Subcutaneous adipose tissue (tissue), 4 donors: ENCODE data around the gene NLRP11. TPM values are rescaled to one million over a fixed set of nuclear protein-coding genes. Genes with fewer than 3 reads are reported as not detected.

Source experiments
- total RNA-seq, 4 donors: library from RNA; depleted of rRNA; stranded (reverse); fragments of >200 nt; gene quantifications; one replicate each; pipeline ENCODE4 v1.1.0, GENCODE V29; 2016
- TF ChIP-seq, protein P1 (sequence below): fragments of 450-650 bp; IDR thresholded peaks from one replicate; pipeline ENCODE4 v1.5.1; 2016; ENCODE audit warnings: low read depth, mild to moderate bottlenecking, control low read depth, antibody characterized with exemption, moderate library complexity

Gene NLRP11
- total RNA-seq: not detected

DNA sequence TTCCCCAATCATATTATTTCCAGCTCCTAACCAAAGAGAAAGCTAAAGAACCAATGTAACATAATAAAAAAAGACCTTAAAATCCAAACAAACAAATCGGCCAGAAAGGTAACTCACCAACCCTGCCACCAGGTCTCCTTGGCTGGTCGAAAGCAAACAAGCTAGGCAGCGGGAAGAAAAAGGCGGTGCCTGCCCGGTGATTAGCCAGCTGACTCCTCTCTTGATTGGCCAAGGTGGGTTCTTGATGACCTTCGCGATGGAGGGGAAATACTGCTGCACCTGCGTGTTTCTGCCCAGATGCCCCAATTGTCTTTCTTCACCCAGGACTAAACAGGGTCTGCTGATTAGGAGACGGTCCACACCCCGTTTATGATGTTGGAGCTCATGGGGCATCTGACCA lies at the start of gene NLRP11:
Gene NLRP11, minus strand, starts transcription at position 154 of the 400 bp plus-strand sequence. CDS start 13,825 bp downstream, outside the sequence.
- TF ChIP-seq, protein P1, sequence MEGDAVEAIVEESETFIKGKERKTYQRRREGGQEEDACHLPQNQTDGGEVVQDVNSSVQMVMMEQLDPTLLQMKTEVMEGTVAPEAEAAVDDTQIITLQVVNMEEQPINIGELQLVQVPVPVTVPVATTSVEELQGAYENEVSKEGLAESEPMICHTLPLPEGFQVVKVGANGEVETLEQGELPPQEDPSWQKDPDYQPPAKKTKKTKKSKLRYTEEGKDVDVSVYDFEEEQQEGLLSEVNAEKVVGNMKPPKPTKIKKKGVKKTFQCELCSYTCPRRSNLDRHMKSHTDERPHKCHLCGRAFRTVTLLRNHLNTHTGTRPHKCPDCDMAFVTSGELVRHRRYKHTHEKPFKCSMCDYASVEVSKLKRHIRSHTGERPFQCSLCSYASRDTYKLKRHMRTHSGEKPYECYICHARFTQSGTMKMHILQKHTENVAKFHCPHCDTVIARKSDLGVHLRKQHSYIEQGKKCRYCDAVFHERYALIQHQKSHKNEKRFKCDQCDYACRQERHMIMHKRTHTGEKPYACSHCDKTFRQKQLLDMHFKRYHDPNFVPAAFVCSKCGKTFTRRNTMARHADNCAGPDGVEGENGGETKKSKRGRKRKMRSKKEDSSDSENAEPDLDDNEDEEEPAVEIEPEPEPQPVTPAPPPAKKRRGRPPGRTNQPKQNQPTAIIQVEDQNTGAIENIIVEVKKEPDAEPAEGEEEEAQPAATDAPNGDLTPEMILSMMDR: no peak

DNA sequence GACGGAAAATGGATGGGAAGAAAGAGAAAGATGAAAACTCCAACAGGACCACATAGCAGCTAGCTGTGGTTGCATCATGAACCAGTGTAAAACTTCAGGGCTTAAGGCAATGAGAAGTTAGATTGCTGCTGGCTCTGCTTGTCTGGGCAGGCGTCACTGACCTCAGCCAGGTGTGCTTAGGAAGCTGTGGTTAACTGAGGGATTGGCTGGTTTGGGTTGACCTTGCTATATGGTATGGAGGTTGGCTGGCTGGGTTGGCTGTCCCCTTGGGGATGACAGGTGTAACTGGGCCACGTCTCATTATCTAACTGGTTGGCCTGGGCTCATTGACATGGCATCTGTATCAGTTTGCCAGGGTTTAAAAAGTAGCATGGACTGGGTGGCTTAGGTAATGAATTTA lies 45.4 kb upstream of the NLRP11 start:
- TF ChIP-seq, protein P1: no peak

DNA sequence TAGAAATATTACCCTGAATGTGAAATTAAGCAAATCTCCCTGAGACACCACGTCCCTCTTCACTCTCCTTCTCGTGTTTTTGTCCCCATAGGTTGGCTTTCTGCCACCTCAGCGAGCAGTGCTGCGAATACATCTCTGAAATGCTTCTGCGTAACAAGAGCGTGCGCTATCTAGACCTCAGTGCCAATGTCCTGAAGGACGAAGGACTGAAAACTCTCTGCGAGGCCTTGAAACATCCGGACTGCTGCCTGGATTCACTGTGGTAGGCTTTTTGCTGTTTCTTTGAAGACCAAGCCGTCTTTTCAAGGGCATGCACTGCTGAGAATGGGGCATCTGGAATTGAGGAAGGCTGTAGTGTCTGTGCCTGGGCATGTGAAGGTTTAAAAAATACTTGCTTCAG lies 38.9 kb upstream of the NLRP11 start:
- TF ChIP-seq, protein P1: no peak

DNA sequence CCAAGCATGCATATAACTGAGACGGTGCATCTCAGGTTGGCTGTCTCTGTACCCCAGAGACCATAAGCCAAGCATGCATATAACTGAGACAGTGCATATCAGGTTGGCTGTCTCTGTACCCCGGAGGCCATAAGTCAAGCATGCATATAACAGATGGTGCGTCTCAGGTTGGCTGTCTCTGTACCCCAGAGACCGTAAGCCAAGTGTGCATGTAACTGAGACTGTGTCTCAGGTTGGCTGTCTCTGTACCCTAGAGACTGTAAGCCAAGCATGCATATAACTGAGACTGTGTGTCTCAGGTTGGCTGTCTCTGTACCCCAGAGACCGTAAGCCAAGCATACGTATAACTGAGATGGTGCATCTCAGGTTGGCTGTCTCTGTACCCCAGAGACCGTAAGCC lies 35.3 kb upstream of the NLRP11 start:
- TF ChIP-seq, protein P1: no peak

DNA sequence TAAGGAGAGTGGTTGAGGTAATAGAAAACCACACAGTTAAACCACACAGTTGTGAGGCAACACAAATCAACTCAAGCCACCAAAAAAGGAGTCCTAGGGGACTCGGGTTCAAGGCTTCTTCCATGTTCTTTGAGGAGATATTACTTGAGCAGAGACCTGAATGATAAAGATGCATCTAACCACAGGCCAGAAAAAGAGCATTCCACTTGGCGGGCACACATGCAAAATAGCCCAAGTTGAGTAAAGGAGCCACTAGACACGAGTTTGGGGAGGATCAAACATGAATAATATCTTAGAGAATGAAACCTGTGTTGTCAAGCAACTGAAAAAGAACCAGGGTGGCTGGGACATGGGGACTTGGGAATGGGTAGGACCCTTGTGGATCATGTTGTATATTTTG lies 34.7 kb upstream of the NLRP11 start:
- TF ChIP-seq, protein P1: no peak

DNA sequence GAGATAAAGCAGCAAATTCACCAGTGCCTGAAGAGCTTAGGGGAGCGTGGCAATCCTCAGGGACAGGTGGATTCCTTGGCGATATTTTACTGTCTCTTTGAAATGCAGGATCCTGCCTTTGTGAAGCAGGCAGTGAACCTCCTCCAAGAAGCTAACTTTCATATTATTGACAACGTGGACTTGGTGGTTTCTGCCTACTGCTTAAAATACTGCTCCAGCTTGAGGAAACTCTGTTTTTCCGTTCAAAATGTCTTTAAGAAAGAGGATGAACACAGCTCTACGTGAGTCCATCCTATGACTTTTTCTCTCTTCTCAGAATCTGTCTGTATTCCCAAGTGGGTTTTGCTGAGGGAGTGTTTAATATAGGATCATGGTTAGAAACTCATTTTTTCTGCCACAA lies 27.2 kb upstream of the NLRP11 start:
- TF ChIP-seq, protein P1: no peak

DNA sequence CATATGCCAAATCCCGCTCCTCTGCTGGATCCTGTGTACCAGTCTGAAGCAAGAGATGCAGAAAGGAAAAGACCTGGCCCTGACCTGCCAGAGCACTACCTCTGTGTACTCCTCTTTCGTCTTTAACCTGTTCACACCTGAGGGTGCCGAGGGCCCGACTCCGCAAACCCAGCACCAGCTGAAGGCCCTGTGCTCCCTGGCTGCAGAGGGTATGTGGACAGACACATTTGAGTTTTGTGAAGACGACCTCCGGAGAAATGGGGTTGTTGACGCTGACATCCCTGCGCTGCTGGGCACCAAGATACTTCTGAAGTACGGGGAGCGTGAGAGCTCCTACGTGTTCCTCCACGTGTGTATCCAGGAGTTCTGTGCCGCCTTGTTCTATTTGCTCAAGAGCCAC lies 26.6 kb upstream of the NLRP11 start:
- TF ChIP-seq, protein P1: no peak
